Sigmoid colon (tissue), 7 donors: ENCODE measurements around the gene DAPK1. TPM values are rescaled to one million over a fixed set of nuclear protein-coding genes. Genes with fewer than 3 reads are reported as not detected.

Experiments
- DNase-seq: peaks from one replicate; pipeline ENCODE4 v3.0.0-alpha.2; 2019
- H3K27ac ChIP-seq, 4 donors: fragments of 200-600 bp; sonication (generic); one replicate each; pipeline ENCODE4 v1.5.1; 2016 to 2019; ENCODE audit warnings: mild to moderate bottlenecking in 1 of 4
- H3K27me3 ChIP-seq, 3 donors: fragments of 200-600 bp; sonication (generic); one replicate each; pipeline ENCODE4 v1.5.1; 2019; ENCODE audit warnings: mild to moderate bottlenecking in 1 of 3
- H3K36me3 ChIP-seq, 4 donors: fragments of 200-600 bp; sonication (generic); one replicate each; pipeline ENCODE4 v1.5.1; 2016 to 2019
- H3K4me1 ChIP-seq, 4 donors: fragments of 200-600 bp; sonication (generic); one replicate each; pipeline ENCODE4 v1.5.1; 2017 to 2019
- H3K4me3 ChIP-seq, 4 donors: fragments of 200-600 bp; sonication (generic); one replicate each; pipeline ENCODE4 v1.5.1; 2017 to 2019; ENCODE audit warnings: mild to moderate bottlenecking in 2 of 4, moderate library complexity in 1 of 4
- H3K9me3 ChIP-seq, 4 donors: fragments of 200-600 bp in 3 of 4; sonication (generic) in 3 of 4; one replicate each; pipeline versions ENCODE4 v1.5.1 to v1.6.1; 2013 to 2019
- EP300 ChIP-seq, 4 donors: sonication (generic); formaldehyde crosslinking; IDR thresholded peaks; one replicate each; pipeline ENCODE4 v1.6.1; 2017; ENCODE audit warnings: antibody characterized with exemption in 4 of 4
- POLR2A ChIP-seq, 2 donors: fragments of 450-650 bp; IDR thresholded peaks; one replicate each; pipeline ENCODE4 v1.6.1; 2016; ENCODE audit warnings: antibody characterized with exemption in 2 of 2, mild to moderate bottlenecking in 2 of 2, moderate library complexity in 2 of 2
- POLR2AphosphoS5 ChIP-seq, 4 donors: sonication (generic); formaldehyde crosslinking; IDR thresholded peaks; one replicate each; pipeline ENCODE4 v1.6.1; 2017; ENCODE audit warnings: antibody characterized with exemption in 4 of 4
- WGBS, 2 donors: extraction: QIAGEN DNeasy Blood & Tissue Kit; methylation state at CpG; one replicate each; pipeline ENCODE4 v1.1.7; 2013; 5-methylcytosine and 5-hydroxymethylcytosine counted together
- intact Hi-C: fragments of 100-400 bp; cut with DNase I; formaldehyde crosslinking; loops from one replicate; pipeline ENCODE4 v1.15.1; 2023
- polyA plus RNA-seq, 3 donors: library from polyadenylated mRNA; stranded (reverse); fragments of 200-250 nt; gene quantifications; one replicate each; pipeline ENCODE4 v1.2.3, GENCODE V29; 2013
- total RNA-seq, 4 donors: library from RNA; depleted of rRNA; stranded (reverse); fragments of >200 nt; gene quantifications; one replicate each; pipeline ENCODE4 v1.1.0, GENCODE V29; 2016
- TF ChIP-seq, protein P1 (sequence below), 4 experiments: fragments of 450-650 bp in 3 of 4; fragments of 200-600 bp in 1 of 4; IDR thresholded peaks; one replicate each; pipeline ENCODE4 v1.5.1; 2016 to 2019; ENCODE audit warnings: antibody characterized with exemption in 4 of 4, mild to moderate bottlenecking in 3 of 4, moderate library complexity in 2 of 4
- donor health status: healthy with polysubstance abuse.
- donor health status: Bipolar disorder and iron deficiency.
- donor health status: healthy.

The DAPK1 gene
- total and polyA plus RNA-seq, 7 donors, result 4.8 to 92.5 (median 78.1) TPM

DNA sequence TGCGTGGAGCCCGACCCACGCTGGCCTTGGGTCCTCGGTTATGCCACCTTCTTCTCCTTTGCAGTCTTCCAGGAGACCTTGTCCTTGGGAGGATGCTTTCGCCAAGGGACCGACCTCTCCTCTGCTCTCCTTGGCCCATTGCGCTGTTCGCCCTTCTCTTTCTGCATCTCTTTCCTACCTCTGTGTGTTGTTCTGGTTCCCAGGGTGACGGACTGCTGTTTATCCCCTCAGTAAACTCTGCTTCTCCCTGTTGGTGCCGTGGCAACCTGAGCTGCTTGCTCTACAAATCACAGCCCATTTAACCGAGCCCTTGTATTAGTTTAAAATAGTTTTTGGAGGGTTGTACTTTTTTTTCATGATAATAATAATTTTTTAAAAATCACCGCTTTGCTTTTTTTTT lies 97.9 kb downstream of the DAPK1 start:
- Histone ChIP-seq H3K4me3 (no peak overlapping the region), H3K27ac (peak overlapping the region; percentile 78 to 86 (median 81)), H3K9me3 (no peaks in the 10 kb centered on the region), H3K27me3 (no peaks in the 10 kb centered on the region), H3K4me1 (peaks cover 0 to 97% (median 92%) of the 10 kb centered on the region in 4 donors), H3K36me3 (no peaks in the 10 kb centered on the region)
- TF ChIP-seq EP300 (IDR thresholded peaks at IDR 0.05) (peak in 1 of 4 donors; percentile 15), POLR2A (IDR thresholded peaks at IDR 0.05) (no peak), POLR2AphosphoS5 (IDR thresholded peaks at IDR 0.05) (peak in 2 of 4 donors; percentile 5 to 10)
- intact Hi-C loops, result loop anchor here (5.0 kb wide), 1 partner anchor 98 kb away; the partner anchor contains the start of gene DAPK1
- 89% methylated on average over 12 of the region's 12 CpGs for WGBS, 2 donors
- DNase-seq, result peak; percentile 82

DNA sequence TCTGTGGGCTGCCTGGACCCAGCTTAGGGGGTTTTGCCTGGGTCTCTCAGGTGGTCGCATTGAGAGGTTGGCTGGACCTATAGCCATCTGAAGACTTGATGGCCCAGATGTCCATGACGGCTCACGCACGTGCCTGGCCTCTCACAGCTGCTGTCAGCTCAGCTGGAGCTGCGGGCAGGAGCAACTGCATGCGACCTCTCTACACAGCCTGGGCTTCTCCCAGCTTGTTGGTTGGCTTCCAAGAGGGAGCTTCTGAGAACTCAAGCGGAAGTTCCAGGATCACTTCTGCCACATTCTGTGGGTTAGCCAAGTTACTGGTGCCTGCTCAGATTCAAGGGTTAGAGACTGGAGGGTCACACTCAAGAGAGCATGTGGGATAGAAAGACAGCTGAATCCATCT lies 99.2 kb downstream of the DAPK1 start:
- Histone ChIP-seq H3K4me3 (no peak overlapping the region), H3K27ac (peak overlapping the region; percentile 78 to 86 (median 81)), H3K36me3 (no peaks in the 10 kb centered on the region), H3K9me3 (no peaks in the 10 kb centered on the region), H3K27me3 (no peaks in the 10 kb centered on the region), H3K4me1 (peaks cover 0 to 100% (median 100%) of the 10 kb centered on the region in 4 donors)
- peak; percentile 83 for DNase-seq
- WGBS, 2 donors, result 78 to 80% methylated on average over 7 of the region's 7 CpGs
- intact Hi-C loops, result loop anchor here (5.0 kb wide), 1 partner anchor 100 kb away; the partner anchor contains the start of gene DAPK1
- peak in 3 of 4 donors; percentile 10 to 31 (median 30) for TF ChIP-seq POLR2AphosphoS5 (IDR thresholded peaks at IDR 0.05)
- TF ChIP-seq POLR2A (IDR thresholded peaks at IDR 0.05), result no peak

DNA sequence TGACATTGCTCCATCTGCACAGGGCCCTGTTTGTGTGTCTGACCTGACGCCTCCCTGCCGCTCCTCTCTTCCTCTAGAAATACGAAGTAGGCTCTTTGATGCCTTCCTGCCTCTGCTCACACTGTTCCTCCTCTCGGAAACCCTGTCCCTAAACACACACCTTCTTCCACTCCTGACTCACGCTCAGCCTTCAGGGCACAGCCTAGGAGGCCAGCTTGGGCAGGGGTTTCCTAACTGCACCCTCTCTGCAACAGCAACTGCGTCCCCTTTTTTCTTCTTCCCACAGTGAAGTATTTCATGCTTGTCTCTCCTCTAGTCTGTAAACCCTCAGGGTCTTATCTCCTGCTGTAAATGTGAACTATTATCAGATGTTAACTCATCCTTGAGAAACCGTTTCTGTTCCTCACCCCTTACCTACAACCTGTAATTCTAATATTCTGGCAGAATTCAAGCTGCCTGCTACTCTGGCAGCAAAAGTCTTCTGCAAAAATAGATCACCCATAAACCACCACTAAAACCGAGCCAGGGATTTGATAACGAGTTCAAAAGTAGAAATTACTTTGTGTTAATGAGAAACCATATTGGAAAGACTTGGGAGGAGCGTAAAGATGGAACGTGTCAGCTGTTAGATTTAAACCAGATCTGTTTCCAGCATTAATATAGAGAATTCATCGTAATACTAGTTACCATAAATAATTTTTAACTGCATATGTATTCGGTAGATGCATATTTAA lies 100.2 kb downstream of the DAPK1 start:
- H3K9me3 ChIP-seq, result no peaks in the 10 kb centered on the region
- peak overlapping the region; percentile 78 to 86 (median 81) for H3K27ac ChIP-seq
- peaks cover 0 to 100% (median 100%) of the 10 kb centered on the region in 4 donors for H3K4me1 ChIP-seq
- WGBS, 2 donors, result 28 to 56% methylated on average over 13 of the region's 13 CpGs
- TF ChIP-seq, protein P1, sequence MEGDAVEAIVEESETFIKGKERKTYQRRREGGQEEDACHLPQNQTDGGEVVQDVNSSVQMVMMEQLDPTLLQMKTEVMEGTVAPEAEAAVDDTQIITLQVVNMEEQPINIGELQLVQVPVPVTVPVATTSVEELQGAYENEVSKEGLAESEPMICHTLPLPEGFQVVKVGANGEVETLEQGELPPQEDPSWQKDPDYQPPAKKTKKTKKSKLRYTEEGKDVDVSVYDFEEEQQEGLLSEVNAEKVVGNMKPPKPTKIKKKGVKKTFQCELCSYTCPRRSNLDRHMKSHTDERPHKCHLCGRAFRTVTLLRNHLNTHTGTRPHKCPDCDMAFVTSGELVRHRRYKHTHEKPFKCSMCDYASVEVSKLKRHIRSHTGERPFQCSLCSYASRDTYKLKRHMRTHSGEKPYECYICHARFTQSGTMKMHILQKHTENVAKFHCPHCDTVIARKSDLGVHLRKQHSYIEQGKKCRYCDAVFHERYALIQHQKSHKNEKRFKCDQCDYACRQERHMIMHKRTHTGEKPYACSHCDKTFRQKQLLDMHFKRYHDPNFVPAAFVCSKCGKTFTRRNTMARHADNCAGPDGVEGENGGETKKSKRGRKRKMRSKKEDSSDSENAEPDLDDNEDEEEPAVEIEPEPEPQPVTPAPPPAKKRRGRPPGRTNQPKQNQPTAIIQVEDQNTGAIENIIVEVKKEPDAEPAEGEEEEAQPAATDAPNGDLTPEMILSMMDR (IDR thresholded peaks at IDR 0.05), result no peak
- TF ChIP-seq POLR2AphosphoS5 (IDR thresholded peaks at IDR 0.05), result no peak
- no peak for TF ChIP-seq POLR2A (IDR thresholded peaks at IDR 0.05)
- no peak for TF ChIP-seq EP300 (IDR thresholded peaks at IDR 0.05)
- H3K27me3 ChIP-seq, result no peaks in the 10 kb centered on the region
- no peaks in the 10 kb centered on the region for H3K36me3 ChIP-seq
- intact Hi-C loops, result loop anchor here (5.0 kb wide), 1 partner anchor 101 kb away; the partner anchor contains the start of gene DAPK1
- no peak for DNase-seq
- H3K4me3 ChIP-seq, result no peak overlapping the region

DNA sequence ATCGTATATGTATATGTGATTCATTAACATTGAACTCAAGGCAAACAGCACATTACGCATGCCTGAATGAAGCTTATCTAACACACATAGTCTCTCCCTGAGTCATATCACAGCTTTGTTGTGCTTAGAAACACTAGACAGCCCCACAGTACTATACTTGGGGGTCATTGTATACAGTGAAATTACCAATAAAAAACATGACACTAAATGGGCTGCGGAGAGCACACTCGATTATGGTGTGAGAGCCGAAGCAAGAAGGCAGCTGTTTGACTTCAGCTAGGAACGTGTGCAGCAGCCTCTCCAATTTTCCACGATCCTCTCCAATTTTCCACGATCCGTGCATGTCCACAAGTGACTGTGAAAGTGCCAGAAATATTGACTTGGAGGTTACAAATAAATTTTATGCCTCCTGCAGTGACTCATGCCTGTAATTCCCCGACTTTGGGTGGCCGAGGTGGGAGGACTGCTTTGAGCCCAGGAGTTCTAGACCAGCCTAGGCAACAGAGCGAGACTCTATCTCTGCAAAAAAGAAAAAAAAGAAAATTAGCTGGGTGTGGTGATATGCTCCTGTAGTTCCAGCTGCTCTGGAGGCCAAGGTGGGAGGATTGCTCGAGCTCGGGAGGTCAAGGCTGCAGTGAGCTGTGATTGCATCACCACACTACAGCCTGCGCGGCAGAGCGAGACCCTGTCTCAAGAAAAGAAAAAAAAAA lies 102.4 kb downstream of the DAPK1 start:
- Histone ChIP-seq H3K36me3 (peaks cover 0 to 4% (median 2%) of the 10 kb centered on the region in 4 donors), H3K27me3 (no peaks in the 10 kb centered on the region), H3K4me1 (peaks cover 0 to 95% (median 94%) of the 10 kb centered on the region in 4 donors), H3K9me3 (no peaks in the 10 kb centered on the region), H3K4me3 (no peak overlapping the region), H3K27ac (peak overlapping the region; percentile 78 to 86 (median 81))
- peak; percentile 47 to 61 (median 51) for TF ChIP-seq POLR2AphosphoS5 (IDR thresholded peaks at IDR 0.05)
- TF ChIP-seq, protein P1 (IDR thresholded peaks at IDR 0.05), result no peak
- peak; percentile 82 for DNase-seq
- intact Hi-C loops, result loop anchor here (5.0 kb wide), 2 partner anchors 83 to 103 kb away; partner anchors contain the start of gene DAPK1
- WGBS, 2 donors, result 20 to 57% methylated on average over 17 of the region's 17 CpGs

DNA sequence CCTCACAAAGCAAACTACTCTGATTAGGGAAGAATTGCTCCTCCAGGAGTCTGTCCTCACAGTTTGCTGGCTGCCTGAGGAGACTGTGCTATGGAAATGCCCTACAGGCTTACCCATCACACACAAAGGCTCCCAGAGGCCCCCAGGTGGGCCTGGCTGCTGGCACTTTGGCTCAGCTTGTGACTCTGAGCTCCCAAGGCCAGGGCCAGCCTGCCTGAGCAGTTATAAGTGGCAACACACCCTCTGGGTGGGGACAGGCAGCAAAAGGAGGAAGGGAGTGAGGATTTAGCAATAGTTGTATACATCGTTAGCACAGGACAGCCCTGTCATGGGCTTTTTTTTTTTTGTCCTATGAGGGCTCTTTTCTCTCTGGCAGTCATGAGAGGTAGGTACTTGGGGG lies 103.5 kb downstream of the DAPK1 start:
- peak; percentile 78 for DNase-seq
- peak overlapping the region; percentile 78 to 86 (median 81) for H3K27ac ChIP-seq

More for the DNA sequence above, 103.5 kb downstream of the DAPK1 start:
- WGBS, 2 donors, result 13 to 54% methylated on average over 1 of the region's 1 CpG
- Histone ChIP-seq H3K4me1 (peaks cover 0 to 92% (median 89%) of the 10 kb centered on the region in 4 donors), H3K27me3 (no peaks in the 10 kb centered on the region), H3K9me3 (no peaks in the 10 kb centered on the region), H3K4me3 (no peak overlapping the region), H3K36me3 (peaks cover 0 to 11% (median 3%) of the 10 kb centered on the region in 4 donors)
- TF ChIP-seq POLR2AphosphoS5 (IDR thresholded peaks at IDR 0.05), result peak in 1 of 4 donors; percentile 15
- TF ChIP-seq, protein P1 (IDR thresholded peaks at IDR 0.05), result no peak
- intact Hi-C loops, result loop anchor here (5.0 kb wide), 1 partner anchor 84 kb away; no protein-coding TSS in a partner anchor
